ENCODE measurements around the gene SYT12.

- TF ChIP-seq POLR2A (IDR thresholded peaks at IDR 0.05; ENCODE audit: low read depth, low read length) (no peak), POLR2AphosphoS5 (IDR thresholded peaks at IDR 0.05; ENCODE audit: low read depth, low read length) (no peak), TAF1 (IDR thresholded peaks at IDR 0.05; ENCODE audit: low read depth, low read length) (no peak)
Measured at GRCh38 chr11:66987924-66988637, 34.9 kb upstream of the SYT12 start.

Data from GM12891 (cell line).